RWPE1 (cell line): Measurements from ENCODE around the gene C19orf85.
"Not testable (repeated sequence)": the region's sequence is repeated elsewhere in the genome, so short reads cannot be mapped to it uniquely, and the experiment has no call there.

Experiments
- CTCF ChIA-PET: fragments of 350-600 bp; sonication (Branson Sonifier 250); formaldehyde crosslinking; extraction: SDS; loops from one replicate; lab custom pipeline; 2021; lab: Yijun Ruan, JAX
- POLR2A ChIA-PET: fragments of 400-600 bp; formaldehyde crosslinking; extraction: SDS; loops from one replicate; lab custom pipeline; 2020; ENCODE audit warnings: antibody characterized with exemption; ENCODE audit not compliant: low non-redundant PET; lab: Yijun Ruan, JAX
- DNase-seq: peaks from one replicate; pipeline ENCODE4 v3.0.0; 2012; ENCODE audit warnings: low spot score
- H3K27ac ChIP-seq: fragments of 450-650 bp; 2 replicates; pipeline ENCODE4 v1.5.1; 2017
- CTCF ChIP-seq: fragments of 450-650 bp; conservative IDR thresholded peaks from 2 replicates; pipeline ENCODE4 v1.5.1; 2017; ENCODE audit warnings: low read depth, mild to moderate bottlenecking

The C19orf85 gene

GRCh38 chr19:55453511-55454260 is 10.9 kb downstream of the C19orf85 start:
- DNase-seq, result no peak
- CTCF ChIA-PET, result interaction anchor here (0.5 to 3.6 kb wide), 5 partner anchors 14 to 313 kb away, joined by 3 to 11 read pairs (median 3); no protein-coding TSS in a partner anchor
- peak overlapping the region; percentile 46 for H3K27ac ChIP-seq
- POLR2A ChIA-PET, result interaction anchor here (0.5 kb wide), 1 partner anchor 214 kb away, joined by 3 read pairs; no protein-coding TSS in a partner anchor
- TF ChIP-seq CTCF, result no peak

- H3K27ac ChIP-seq, result peak overlapping the region; percentile 46
- POLR2A ChIA-PET, result no interaction called here
- CTCF ChIA-PET, result interaction anchor here (3.6 kb wide), 1 partner anchor 15 kb away, joined by 11 read pairs; no protein-coding TSS in a partner anchor
- no peak for TF ChIP-seq CTCF
- peak; percentile 73 for DNase-seq
These were observed 11.7 kb downstream of the C19orf85 start for GRCh38 chr19:55452749-55453346.

DNA sequence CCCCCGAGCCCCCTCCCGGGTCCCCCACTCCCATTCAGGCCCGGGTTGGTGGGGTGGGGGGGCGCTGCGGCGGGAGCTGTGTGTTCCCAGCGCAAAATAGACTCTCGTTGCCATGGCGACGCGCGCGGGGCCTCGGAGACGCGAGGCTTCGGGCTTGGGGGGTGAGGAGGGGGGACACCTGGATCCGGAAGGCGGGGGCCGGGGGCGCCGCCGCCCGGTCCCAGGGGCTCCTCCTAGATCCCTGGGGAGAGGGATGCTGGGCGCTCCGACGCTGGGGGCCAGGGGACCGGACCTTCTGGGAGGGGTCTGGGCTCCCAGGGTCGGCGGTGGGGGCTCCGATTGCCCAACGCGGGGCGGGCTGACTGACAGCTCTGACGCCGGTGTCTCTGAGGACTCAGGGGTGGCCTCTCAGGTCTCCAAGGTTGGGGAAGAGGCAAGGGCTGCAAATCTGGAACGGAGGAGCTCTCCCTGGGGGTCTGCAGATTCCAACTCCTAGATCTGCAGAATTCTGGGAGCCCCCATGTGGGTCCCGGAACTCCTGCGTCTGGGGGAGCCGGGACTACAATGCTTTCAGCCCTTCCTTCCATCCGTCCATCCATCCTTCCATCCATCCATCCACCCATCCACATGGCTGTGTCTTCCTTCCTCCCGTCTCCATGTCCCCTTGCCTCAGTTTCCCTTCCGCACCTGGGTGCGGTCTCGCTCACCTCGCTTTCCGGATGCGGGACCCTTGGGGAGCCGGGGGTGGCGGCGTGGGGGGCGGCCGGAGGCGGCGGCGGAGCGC is 12.4 kb downstream of the C19orf85 start:
- no peak overlapping the region for H3K27ac ChIP-seq
- DNase-seq, result no peak
- POLR2A ChIA-PET, result no interaction called here
- CTCF ChIA-PET, result interaction anchor here (3.6 kb wide), 1 partner anchor 16 kb away, joined by 11 read pairs; no protein-coding TSS in a partner anchor
- TF ChIP-seq CTCF, result no peak

DNA sequence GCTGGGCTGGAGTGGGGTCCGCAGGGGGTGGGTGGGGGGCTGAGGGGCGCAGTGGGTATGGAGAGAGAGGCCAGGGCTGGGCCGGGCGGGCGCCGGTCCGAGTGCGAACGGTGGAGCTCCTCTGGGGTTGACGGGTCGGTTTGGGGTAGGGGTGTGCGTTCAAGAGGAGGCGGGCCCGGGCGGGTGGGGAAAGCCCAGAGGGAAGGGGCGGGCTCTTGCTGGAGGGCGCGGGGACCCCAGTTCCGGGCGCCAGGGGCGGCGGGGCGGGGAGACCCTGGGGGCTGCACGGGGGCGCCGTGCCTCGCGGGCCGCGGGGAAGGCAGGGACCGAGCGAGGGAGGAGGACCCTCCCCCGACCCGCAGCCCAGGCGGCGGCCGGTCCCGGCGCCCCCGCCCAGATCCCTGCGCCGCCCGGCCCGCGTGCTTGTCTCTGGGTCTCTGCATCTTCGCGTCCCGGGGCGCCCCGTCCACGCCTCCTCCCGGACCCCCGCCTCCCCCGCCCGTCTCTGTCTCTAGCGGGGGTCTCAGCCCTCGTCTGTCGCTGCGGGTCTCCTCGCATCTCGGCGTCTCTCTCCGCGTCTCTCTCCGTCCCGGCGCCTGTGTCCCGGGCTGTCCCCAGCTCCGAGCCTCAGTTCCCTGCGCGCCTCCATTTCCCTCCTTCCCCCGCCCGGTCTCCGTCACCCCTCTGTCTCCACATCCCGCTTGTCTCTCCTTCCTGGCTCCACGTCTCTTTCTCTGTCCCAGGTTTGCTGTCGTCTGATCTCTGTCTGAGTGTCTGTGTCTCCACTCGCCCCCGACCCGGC is 13.2 kb downstream of the C19orf85 start:
- TF ChIP-seq CTCF, result no peak
- ChIA-PET POLR2A (no interaction called here), CTCF (interaction anchor here (3.6 kb wide), 1 partner anchor 16 kb away, joined by 11 read pairs; no protein-coding TSS in a partner anchor)
- no peak for DNase-seq
- H3K27ac ChIP-seq, result no peak overlapping the region

DNA sequence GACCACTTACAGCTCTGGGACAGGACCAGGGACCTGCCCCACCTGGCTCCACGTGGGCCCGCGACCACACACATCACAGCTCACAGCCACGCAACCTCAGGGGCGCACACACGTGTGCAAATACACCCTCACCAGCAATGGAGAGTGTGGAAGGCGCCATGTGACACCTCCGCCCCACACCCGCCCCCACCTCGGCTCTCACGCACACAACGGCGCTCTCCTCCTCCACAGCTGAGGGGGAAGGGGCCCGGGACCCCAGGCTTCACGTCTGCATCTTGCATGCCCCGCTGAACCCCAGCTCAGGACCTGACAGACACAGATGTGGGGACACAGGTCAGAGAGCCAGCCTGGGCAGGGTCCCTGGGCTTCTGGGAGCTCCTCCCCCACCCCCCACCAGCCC is 15.1 kb downstream of the C19orf85 start:
- CTCF ChIA-PET, result interaction anchor here (0.6 kb wide), 1 partner anchor 31 kb away, joined by 4 read pairs; no protein-coding TSS in a partner anchor
- POLR2A ChIA-PET, result no interaction called here
- no peak for TF ChIP-seq CTCF
- no peak overlapping the region for H3K27ac ChIP-seq
- DNase-seq, result no peak

DNA sequence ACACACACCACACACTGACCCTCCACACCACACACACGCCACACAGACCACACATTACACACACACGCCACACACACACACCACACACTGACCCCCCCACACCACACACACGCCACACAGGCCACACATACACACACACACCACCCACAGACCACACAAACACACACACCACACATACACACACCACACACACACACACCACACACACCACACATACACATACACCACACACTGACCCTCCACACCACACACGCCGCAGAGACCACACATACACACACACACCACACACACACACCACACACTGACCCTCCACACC is 16.4 kb downstream of the C19orf85 start:
- CTCF ChIA-PET, DNase-seq, POLR2A ChIA-PET: not testable (repeated sequence)
- H3K27ac ChIP-seq, result peak overlapping the region; percentile 80
